ENCODE measurements around the gene GUCY1A1. TPM values are rescaled to one million over a fixed set of nuclear protein-coding genes. Genes with fewer than 3 reads are reported as not detected.

GUCY1A1 gene
- total RNA-seq, 2 experiments from 2014 or later: not detected

DNA sequence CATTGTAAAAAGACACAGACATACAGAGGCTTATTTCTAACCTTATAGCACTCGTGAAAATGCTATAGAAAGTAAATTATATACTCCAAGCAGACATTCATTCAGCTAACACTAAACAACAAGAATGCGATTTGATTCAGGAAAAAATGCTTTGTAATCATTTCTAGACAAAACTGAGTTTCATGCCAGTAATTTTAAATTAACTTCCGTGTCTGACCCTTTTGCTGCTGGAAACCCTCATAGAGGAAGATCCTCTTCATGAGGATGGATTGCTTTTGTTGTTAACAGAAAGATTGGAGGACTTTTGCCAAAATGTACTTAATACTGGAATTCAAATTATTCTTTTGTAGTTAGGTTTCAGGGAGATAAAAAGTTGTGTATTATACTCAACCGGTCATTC is 43.3 kb downstream of the GUCY1A1 start:
- BruUV-seq (replicated peaks): no TSS peak
- no peaks in the 10 kb centered on the region for H3K4me1 ChIP-seq (ENCODE audit: insufficient read depth, low read length, poor library complexity, severe bottlenecking)
- H2AFZ ChIP-seq (ENCODE audit: low read length): no peak overlapping the region
- H3K4me3 ChIP-seq (ENCODE audit: low read depth, low read length, poor library complexity, severe bottlenecking): no peak overlapping the region
- no peaks in the 10 kb centered on the region for H3K9me2 ChIP-seq (ENCODE audit: insufficient read depth, low read length)
- no peak overlapping the region for H3K27ac ChIP-seq (ENCODE audit: low read depth, low read length, poor library complexity, severe bottlenecking)
- H4K20me1 ChIP-seq (ENCODE audit: insufficient read depth, low read length): no peaks in the 10 kb centered on the region
- DNase-seq (ENCODE audit: low spot score): no peak
- H3K36me3 ChIP-seq (ENCODE audit: insufficient read depth, low read length): no peaks in the 10 kb centered on the region
- H3K9me3 ChIP-seq (ENCODE audit: low read length): no peaks in the 10 kb centered on the region
- POLR2A ChIA-PET: interaction anchor here (0.7 kb wide), 1 partner anchor 9 kb away, joined by 3 read pairs; no protein-coding TSS in a partner anchor
- no peaks in the 10 kb centered on the region for H3K79me2 ChIP-seq (ENCODE audit: insufficient read depth, low read depth, low read length)
- TF ChIP-seq EZH2phosphoT487 (IDR thresholded peaks at IDR 0.05; ENCODE audit: borderline replicate concordance, low read depth, low read length): no peak
- TF ChIP-seq CTCF (conservative IDR thresholded peaks at IDR 0.05; ENCODE audit: low read length): no peak
- intact Hi-C loops (cut with micrococcal nuclease; ENCODE audit: unreplicated experiment): no loop called here
- no peak overlapping the region for H3K4me2 ChIP-seq (ENCODE audit: low read length)
- CTCF ChIA-PET (ENCODE audit: unreplicated experiment): no interaction called here

DNA sequence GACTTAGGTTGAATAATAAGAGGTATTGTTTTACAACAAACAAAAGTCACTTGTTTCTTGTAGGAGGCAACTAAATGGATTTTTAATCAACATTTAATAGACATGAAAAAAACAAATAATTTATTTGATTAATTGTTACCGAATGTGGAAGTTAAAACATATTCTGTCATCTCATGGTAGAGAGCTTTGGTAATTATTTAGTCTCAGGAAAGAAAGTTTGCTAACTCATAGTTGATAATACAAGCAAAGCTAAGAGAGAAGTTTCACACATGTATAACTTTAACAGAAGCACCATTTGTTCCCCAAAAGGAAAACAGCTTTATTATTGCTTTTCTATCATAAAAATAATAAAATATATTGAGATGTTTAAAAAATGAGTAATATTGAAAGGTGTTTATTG is 44.9 kb downstream of the GUCY1A1 start:
- no peaks in the 10 kb centered on the region for H4K20me1 ChIP-seq (ENCODE audit: insufficient read depth, low read length)
- H3K9me3 ChIP-seq (ENCODE audit: low read length): no peaks in the 10 kb centered on the region
- ChIA-PET CTCF (ENCODE audit: unreplicated experiment) (no interaction called here), POLR2A (interaction anchor here (1.0 kb wide), 1 partner anchor 8 kb away, joined by 3 read pairs; no protein-coding TSS in a partner anchor)
- no peaks in the 10 kb centered on the region for H3K9me2 ChIP-seq (ENCODE audit: insufficient read depth, low read length)
- TF ChIP-seq CTCF (conservative IDR thresholded peaks at IDR 0.05; ENCODE audit: low read length) (no peak), EZH2phosphoT487 (IDR thresholded peaks at IDR 0.05; ENCODE audit: borderline replicate concordance, low read depth, low read length) (no peak)
- H3K79me2 ChIP-seq (ENCODE audit: insufficient read depth, low read depth, low read length): no peaks in the 10 kb centered on the region
- intact Hi-C loops (cut with micrococcal nuclease; ENCODE audit: unreplicated experiment): no loop called here
- DNase-seq (ENCODE audit: low spot score): no peak
- no peak overlapping the region for H2AFZ ChIP-seq (ENCODE audit: low read length)
- H3K4me2 ChIP-seq (ENCODE audit: low read length): no peak overlapping the region
- H3K27ac ChIP-seq (ENCODE audit: low read depth, low read length, poor library complexity, severe bottlenecking): no peak overlapping the region
- no peak overlapping the region for H3K4me3 ChIP-seq (ENCODE audit: low read depth, low read length, poor library complexity, severe bottlenecking)
- BruUV-seq (replicated peaks): no TSS peak
- H3K36me3 ChIP-seq (ENCODE audit: insufficient read depth, low read length): no peaks in the 10 kb centered on the region
- no peaks in the 10 kb centered on the region for H3K4me1 ChIP-seq (ENCODE audit: insufficient read depth, low read length, poor library complexity, severe bottlenecking)

- Histone ChIP-seq H4K20me1 (ENCODE audit: insufficient read depth, low read length) (no peaks in the 10 kb centered on the region), H3K4me3 (ENCODE audit: low read depth, low read length, poor library complexity, severe bottlenecking) (no peak overlapping the region), H3K9me2 (ENCODE audit: insufficient read depth, low read length) (no peaks in the 10 kb centered on the region), H3K36me3 (ENCODE audit: insufficient read depth, low read length) (no peaks in the 10 kb centered on the region), H3K4me2 (ENCODE audit: low read length) (no peak overlapping the region), H3K4me1 (ENCODE audit: insufficient read depth, low read length, poor library complexity, severe bottlenecking) (no peaks in the 10 kb centered on the region), H2AFZ (ENCODE audit: low read length) (no peak overlapping the region), H3K79me2 (ENCODE audit: insufficient read depth, low read depth, low read length) (no peaks in the 10 kb centered on the region), H3K27ac (ENCODE audit: low read depth, low read length, poor library complexity, severe bottlenecking) (no peak overlapping the region), H3K9me3 (ENCODE audit: low read length) (no peaks in the 10 kb centered on the region)
- ChIA-PET CTCF (ENCODE audit: unreplicated experiment) (no interaction called here), POLR2A (interaction anchor here (1.5 kb wide), 1 partner anchor 10 kb away, joined by 3 read pairs; no protein-coding TSS in a partner anchor)
- TF ChIP-seq CTCF (conservative IDR thresholded peaks at IDR 0.05; ENCODE audit: low read length): no peak
- TF ChIP-seq EZH2phosphoT487 (IDR thresholded peaks at IDR 0.05; ENCODE audit: borderline replicate concordance, low read depth, low read length): no peak
- intact Hi-C loops (cut with micrococcal nuclease; ENCODE audit: unreplicated experiment): no loop called here
- BruUV-seq (replicated peaks): no TSS peak
- DNase-seq (ENCODE audit: low spot score): no peak
Observed at GRCh38 chr4:155712846-155713245, 46.2 kb downstream of the GUCY1A1 start.
